HG02678 (cell line): Measurements from ENCODE around the gene FAM89B.
A peak's percentile ranks its signal among the peaks of the same experiment; 100 is the strongest.

Experiments used
- ATAC-seq: cut with Tn5 transposase; IDR thresholded peaks from one replicate; pipeline ENCODE4 v1.9.1; 2021; ENCODE audit warnings: mild to moderate bottlenecking, moderate library complexity; ENCODE audit not compliant: unreplicated experiment

The FAM89B gene

GRCh38 chr11:65609665-65610064 is 37.3 kb downstream of the FAM89B start:
- ATAC-seq: no peak

GRCh38 chr11:65610404-65610803 is 38.1 kb downstream of the FAM89B start:
- no peak for ATAC-seq

GRCh38 chr11:65611028-65611757 is 38.9 kb downstream of the FAM89B start:
- ATAC-seq: no peak

- no peak for ATAC-seq
These were observed 39.6 kb downstream of the FAM89B start for GRCh38 chr11:65611758-65612603.

GRCh38 chr11:65612691-65613090 is 40.4 kb downstream of the FAM89B start:
- ATAC-seq: no peak

- no peak for ATAC-seq
These were observed 41.0 kb downstream of the FAM89B start for GRCh38 chr11:65613091-65613928.

- peak; percentile 81 for ATAC-seq
These were observed 43.1 kb downstream of the FAM89B start, which contains the start of gene PCNX3 for GRCh38 chr11:65615229-65615949. Gene PCNX3 (plus strand): TSS chr11:65615776. CDS start chr11:65616312, 536 bp downstream.

GRCh38 chr11:65615950-65616574 is 43.7 kb downstream of the FAM89B start:
- ATAC-seq: no peak

- ATAC-seq: no peak
These were observed 44.2 kb downstream of the FAM89B start for GRCh38 chr11:65616575-65617001.

- ATAC-seq: no peak
These were observed 45.0 kb downstream of the FAM89B start for GRCh38 chr11:65617136-65617850.

- no peak for ATAC-seq
These were observed 45.8 kb downstream of the FAM89B start for GRCh38 chr11:65617990-65618751.

- no peak for ATAC-seq
These were observed 46.4 kb downstream of the FAM89B start for GRCh38 chr11:65618763-65619162.

- ATAC-seq: no peak
These were observed 47.1 kb downstream of the FAM89B start for GRCh38 chr11:65619281-65619928.

GRCh38 chr11:65620666-65621065 is 48.3 kb downstream of the FAM89B start:
- no peak for ATAC-seq

GRCh38 chr11:65621460-65621859 is 49.1 kb downstream of the FAM89B start:
- ATAC-seq: no peak

- ATAC-seq: no peak
These were observed 49.7 kb downstream of the FAM89B start for GRCh38 chr11:65622011-65622410.

- no peak for ATAC-seq
These were observed 50.8 kb downstream of the FAM89B start for GRCh38 chr11:65623177-65623576.
